Stimulated activated CD4-positive, alpha-beta T cell treated with anti-CD3 and anti-CD28 coated beads, TNF-alpha, amount 100 ng/mL, for 4 hours (primary cell): Measurements from ENCODE around the gene KLF15.

Experiments used
- DNase-seq, 3 experiments: peaks; one replicate each; pipeline ENCODE4 v3.0.0-alpha.2; 2020; ENCODE audit warnings: low read depth in 3 of 3

The KLF15 gene

GRCh38 chr3:126306397-126306796 is 50.8 kb downstream of the KLF15 start:
- DNase-seq, result no peak

- no peak for DNase-seq
Measured at GRCh38 chr3:126305427-126305826, 51.8 kb downstream of the KLF15 start.

- DNase-seq, result no peak
Measured at GRCh38 chr3:126304704-126305103, 52.5 kb downstream of the KLF15 start.

GRCh38 chr3:126304291-126304690 is 52.9 kb downstream of the KLF15 start:
- no peak for DNase-seq

GRCh38 chr3:126303272-126303671 is 53.9 kb downstream of the KLF15 start:
- DNase-seq, result no peak

- no peak for DNase-seq
Measured at GRCh38 chr3:126300761-126301481, 56.3 kb downstream of the KLF15 start.

GRCh38 chr3:126300001-126300760 is 57.0 kb downstream of the KLF15 start:
- DNase-seq, result no peak

GRCh38 chr3:126295407-126295939 is 61.7 kb downstream of the KLF15 start:
- DNase-seq, result no peak

GRCh38 chr3:126294211-126294808 is 62.9 kb downstream of the KLF15 start:
- no peak for DNase-seq

- DNase-seq, result no peak
Measured at GRCh38 chr3:126293370-126294082, 63.7 kb downstream of the KLF15 start.
